Neural progenitor cell (in vitro differentiated cells): ENCODE results near the gene ZNF366.

Experiments
- CTCF ChIP-seq: fragments of 200-600 bp; sonication (generic); IDR thresholded peaks from 2 replicates; pipeline ENCODE4 v1.5.1; 2017; ENCODE audit warnings: antibody characterized with exemption, mild to moderate bottlenecking
- EZH2 ChIP-seq: fragments of 200-600 bp; sonication (generic); IDR thresholded peaks from 2 replicates; pipeline ENCODE4 v1.6.1; 2017; ENCODE audit warnings: antibody characterized with exemption, mild to moderate bottlenecking, moderate library complexity
- EZH2phosphoT487 ChIP-seq: fragments of 200-600 bp; sonication (generic); IDR thresholded peaks from 2 replicates; pipeline ENCODE4 v1.6.1; 2017; ENCODE audit warnings: antibody characterized with exemption

- TF ChIP-seq CTCF (no peak), EZH2phosphoT487 (no peak), EZH2 (no peak)
Observed at GRCh38 chr5:72457491-72457890, 49.7 kb downstream of the ZNF366 start.
